ENCODE data around the gene CTDNEP1. TPM values are rescaled to one million over a fixed set of nuclear protein-coding genes. Genes with fewer than 3 reads are reported as not detected.

The CTDNEP1 gene
- total RNA-seq, 1 donor from 2014 or later = 105 TPM

GRCh38 chr17:7211491-7212273, 39.9 kb downstream of the CTDNEP1 start:
- no peak for TF ChIP-seq CTCF (IDR thresholded peaks at IDR 0.05; ENCODE audit: borderline replicate concordance)
- H3K27ac ChIP-seq (replicated peaks) = no peak overlapping the region
- no peaks in the 10 kb centered on the region for H3K27me3 ChIP-seq (ENCODE audit: low read depth)
- H3K4me3 ChIP-seq = peak overlapping the region; percentile 38
- no peaks in the 10 kb centered on the region for H3K9me3 ChIP-seq (replicated peaks)
- DNase-seq = peak; percentile 12
- intact Hi-C loops (cut with micrococcal nuclease) = no loop called here
- peaks cover 43% of the 10 kb centered on the region for H3K4me1 ChIP-seq
- no peaks in the 10 kb centered on the region for H3K36me3 ChIP-seq

- no peak for TF ChIP-seq CTCF (IDR thresholded peaks at IDR 0.05; ENCODE audit: borderline replicate concordance)
- intact Hi-C loops (cut with micrococcal nuclease) = no loop called here
- Histone ChIP-seq H3K36me3 (no peaks in the 10 kb centered on the region), H3K27me3 (ENCODE audit: low read depth) (no peaks in the 10 kb centered on the region), H3K4me3 (no peak overlapping the region), H3K9me3 (replicated peaks) (no peaks in the 10 kb centered on the region), H3K4me1 (peaks cover 30% of the 10 kb centered on the region), H3K27ac (replicated peaks) (no peak overlapping the region)
- peak; percentile 6 for DNase-seq
Measured at GRCh38 chr17:7208754-7209460, 42.6 kb downstream of the CTDNEP1 start.

- H3K4me3 ChIP-seq = no peak overlapping the region
- DNase-seq = peak; percentile 14
- no peak overlapping the region for H3K27ac ChIP-seq (replicated peaks)
Measured at GRCh38 chr17:7208027-7208571, 43.4 kb downstream of the CTDNEP1 start.

GRCh38 chr17:7207120-7208001, 44.2 kb downstream of the CTDNEP1 start:
- Histone ChIP-seq H3K4me1 (peaks cover 26% of the 10 kb centered on the region), H3K27me3 (ENCODE audit: low read depth) (no peaks in the 10 kb centered on the region), H3K4me3 (no peak overlapping the region), H3K27ac (replicated peaks) (peak overlapping the region; percentile 16), H3K9me3 (replicated peaks) (no peaks in the 10 kb centered on the region), H3K36me3 (peaks cover 12% of the 10 kb centered on the region)
- peak; percentile 15 for DNase-seq
- intact Hi-C loops (cut with micrococcal nuclease) = no loop called here
- TF ChIP-seq CTCF (IDR thresholded peaks at IDR 0.05; ENCODE audit: borderline replicate concordance) = no peak

More at GRCh38 chr17:7208027-7208571, 43.4 kb downstream of the CTDNEP1 start:
- Histone ChIP-seq H3K27me3 (ENCODE audit: low read depth) (no peaks in the 10 kb centered on the region), H3K4me1 (peaks cover 26% of the 10 kb centered on the region), H3K9me3 (replicated peaks) (no peaks in the 10 kb centered on the region), H3K36me3 (peaks cover 5% of the 10 kb centered on the region)
- intact Hi-C loops (cut with micrococcal nuclease) = no loop called here
- no peak for TF ChIP-seq CTCF (IDR thresholded peaks at IDR 0.05; ENCODE audit: borderline replicate concordance)

GRCh38 chr17:7205561-7205960, 46.0 kb downstream of the CTDNEP1 start:
- H3K36me3 ChIP-seq = peaks cover 25% of the 10 kb centered on the region
- no peak for TF ChIP-seq CTCF (IDR thresholded peaks at IDR 0.05; ENCODE audit: borderline replicate concordance)
- intact Hi-C loops (cut with micrococcal nuclease) = no loop called here
- H3K27me3 ChIP-seq (ENCODE audit: low read depth) = no peaks in the 10 kb centered on the region
- no peak for DNase-seq
- H3K9me3 ChIP-seq (replicated peaks) = no peaks in the 10 kb centered on the region
- peaks cover 15% of the 10 kb centered on the region for H3K4me1 ChIP-seq
- peak overlapping the region; percentile 72 for H3K27ac ChIP-seq (replicated peaks)
- H3K4me3 ChIP-seq = peak overlapping the region; percentile 70

All from left ventricle myocardium inferior (tissue), 1 donor.